H9 (cell line): ENCODE measurements around the gene MCEMP1. TPM values are rescaled to one million over a fixed set of nuclear protein-coding genes. Genes with fewer than 3 reads are reported as not detected.
A peak's percentile ranks its signal among the peaks of the same experiment; 100 is the strongest.

Experiments used
- DNase-seq: peaks from one replicate; pipeline ENCODE4 v3.0.0-alpha.2; 2017
- H2AFZ ChIP-seq: one replicate; pipeline ENCODE4 v1.6.1; 2013; ENCODE audit warnings: mild to moderate bottlenecking, low read length, control low read depth, moderate library complexity
- H2AK5ac ChIP-seq: 2 replicates; pipeline ENCODE4 v1.6.1; 2013; ENCODE audit warnings: low read length, control low read depth, mixed read lengths; ENCODE audit not compliant: insufficient read length
- H2BK120ac ChIP-seq: one replicate; pipeline ENCODE4 v1.6.1; 2013; ENCODE audit warnings: low read depth, mild to moderate bottlenecking, low read length, control low read depth, inconsistent platforms; ENCODE audit not compliant: poor library complexity, severe bottlenecking
- H2BK12ac ChIP-seq: 2 replicates; pipeline ENCODE4 v1.6.1; 2013; ENCODE audit warnings: low read length, control low read depth, mixed read lengths, low read depth; ENCODE audit not compliant: insufficient read length
- H2BK15ac ChIP-seq: 2 replicates; pipeline ENCODE4 v1.6.1; 2013; ENCODE audit warnings: low read depth, low read length, control low read depth
- H2BK20ac ChIP-seq: one replicate; pipeline ENCODE4 v1.6.1; 2013; ENCODE audit warnings: low read depth, mild to moderate bottlenecking, low read length, control low read depth, inconsistent platforms; ENCODE audit not compliant: poor library complexity, severe bottlenecking
- H2BK5ac ChIP-seq: 2 replicates; pipeline ENCODE4 v1.6.1; 2013; ENCODE audit warnings: low read length, control low read depth, mixed read lengths; ENCODE audit not compliant: insufficient read length
- H3K14ac ChIP-seq: 2 replicates; pipeline ENCODE4 v1.6.1; 2013; ENCODE audit warnings: low read length, control low read depth; ENCODE audit not compliant: insufficient read depth
- H3K18ac ChIP-seq: 2 replicates; pipeline ENCODE4 v1.6.1; 2013; ENCODE audit warnings: low read depth, mild to moderate bottlenecking, mixed read lengths, low read length, control low read depth; ENCODE audit not compliant: insufficient read length
- H3K23ac ChIP-seq: 2 replicates; pipeline ENCODE4 v1.6.1; 2013; ENCODE audit warnings: low read length, control low read depth, mixed read lengths, low read depth; ENCODE audit not compliant: insufficient read length
- H3K23me2 ChIP-seq: 2 replicates; pipeline ENCODE4 v1.6.1; 2013; ENCODE audit warnings: low read depth, mild to moderate bottlenecking, mixed read lengths, low read length, control low read depth; ENCODE audit not compliant: insufficient read length, poor library complexity, severe bottlenecking
- H3K27ac ChIP-seq: 2 replicates; pipeline ENCODE4 v1.5.1; 2013; ENCODE audit warnings: low read length, control low read depth, mixed read lengths, low read depth; ENCODE audit not compliant: insufficient read length
- H3K27me3 ChIP-seq: 2 replicates; pipeline ENCODE4 v1.6.1; 2013; ENCODE audit warnings: low read length, control low read depth, inconsistent platforms; ENCODE audit not compliant: insufficient read depth
- H3K4ac ChIP-seq: 2 replicates; pipeline ENCODE4 v1.6.1; 2013; ENCODE audit warnings: low read depth, mild to moderate bottlenecking, control low read depth, inconsistent platforms, low read length, moderate library complexity
- H3K4me1 ChIP-seq: 2 replicates; pipeline ENCODE4 v1.6.1; 2013; ENCODE audit warnings: low read length, control low read depth, inconsistent platforms; ENCODE audit not compliant: insufficient read depth
- H3K4me2 ChIP-seq: 2 replicates; pipeline ENCODE4 v1.6.1; 2013; ENCODE audit warnings: low read length, control low read depth, mixed read lengths; ENCODE audit not compliant: insufficient read length, insufficient read depth
- H3K56ac ChIP-seq: 2 replicates; pipeline ENCODE4 v1.6.1; 2013; ENCODE audit warnings: low read depth, mild to moderate bottlenecking, mixed read lengths, low read length, control low read depth; ENCODE audit not compliant: insufficient read length
- H3K79me1 ChIP-seq: 2 replicates; pipeline ENCODE4 v1.6.1; 2013; ENCODE audit warnings: low read depth, mild to moderate bottlenecking, moderate library complexity, low read length, control low read depth, inconsistent platforms; ENCODE audit not compliant: insufficient read depth, poor library complexity, severe bottlenecking
- H3K79me2 ChIP-seq: 2 replicates; pipeline ENCODE4 v1.6.1; 2013; ENCODE audit warnings: low read length, control low read depth, inconsistent platforms; ENCODE audit not compliant: insufficient read depth
- H3K9ac ChIP-seq: 2 replicates; pipeline ENCODE4 v1.6.1; 2013; ENCODE audit warnings: low read length, control low read depth, mixed read lengths; ENCODE audit not compliant: insufficient read length; ENCODE audit errors: extremely low read depth
- H3K9me3 ChIP-seq: one replicate; pipeline ENCODE4 v1.6.1; 2013; ENCODE audit warnings: low read depth, low read length, inconsistent platforms; ENCODE audit not compliant: control insufficient read depth
- H3T11ph ChIP-seq: one replicate; pipeline ENCODE4 v1.6.1; 2013; ENCODE audit warnings: mild to moderate bottlenecking, low read length, control low read depth, inconsistent platforms
- H4K20me1 ChIP-seq: one replicate; pipeline ENCODE4 v1.6.1; 2013; ENCODE audit not compliant: control insufficient read depth, insufficient read length, insufficient read depth
- H4K5ac ChIP-seq: 2 replicates; pipeline ENCODE4 v1.6.1; 2013; ENCODE audit warnings: low read depth, mild to moderate bottlenecking, mixed read lengths, low read length, control low read depth; ENCODE audit not compliant: insufficient read length
- H4K8ac ChIP-seq: replicated peaks from 2 replicates; pipeline ENCODE4 v1.6.1; 2013; ENCODE audit warnings: low read length, control low read depth, mixed read lengths, low read depth; ENCODE audit not compliant: insufficient read length
- H4K91ac ChIP-seq: 2 replicates; pipeline ENCODE4 v1.6.1; 2013; ENCODE audit warnings: low read depth, mild to moderate bottlenecking, moderate library complexity, mixed read lengths, low read length, control low read depth; ENCODE audit not compliant: insufficient read length
- H3K27ac Mint-ChIP-seq, 3 experiments: 2 replicates in 2 of 3; 3 replicates in 1 of 3; pipeline ENCODE4 v1.8.0; 2020 to 2021; ENCODE audit warnings: mixed read lengths in 3 of 3, mild to moderate bottlenecking in 1 of 3, moderate library complexity in 1 of 3
- H3K27me3 Mint-ChIP-seq: 2 replicates; pipeline ENCODE4 v1.8.0; 2021; ENCODE audit warnings: low read depth, mild to moderate bottlenecking, moderate library complexity, mixed read lengths
- H3K36me3 Mint-ChIP-seq, 3 experiments: 2 replicates in 2 of 3; 3 replicates in 1 of 3; pipeline ENCODE4 v1.8.0; 2020 to 2021; ENCODE audit warnings: low read depth in 3 of 3, mixed read lengths in 3 of 3; ENCODE audit not compliant: insufficient read depth in 1 of 3
- H3K4me1 Mint-ChIP-seq, 2 experiments: 2 replicates each; pipeline ENCODE4 v1.8.0; 2020; ENCODE audit warnings: mixed read lengths in 2 of 2
- H3K4me3 Mint-ChIP-seq, 2 experiments: 2 replicates in 1 of 2; 3 replicates in 1 of 2; pipeline ENCODE4 v1.8.0; 2020 to 2021; ENCODE audit warnings: mild to moderate bottlenecking in 2 of 2, mixed read lengths in 2 of 2, moderate library complexity in 1 of 2
- H3K9me3 Mint-ChIP-seq, 2 experiments: 2 replicates in 1 of 2; 3 replicates in 1 of 2; pipeline ENCODE4 v1.8.0; 2020; ENCODE audit warnings: mild to moderate bottlenecking in 2 of 2, mixed read lengths in 2 of 2, moderate library complexity in 1 of 2
- WGBS: extraction: QIAGEN DNeasy Blood & Tissue Kit; methylation state at CpG from one replicate; pipeline ENCODE4 v1.1.7; 2013; ENCODE audit warnings: missing lambda C conversion rate, low lambda C conversion rate, mixed read lengths; ENCODE audit not compliant: insufficient read length; ENCODE audit errors: extremely low coverage; 5-methylcytosine and 5-hydroxymethylcytosine counted together
- total RNA-seq: library from RNA; stranded (reverse); gene quantifications from 2 replicates; pipeline ENCODE4 v1.2.1, GENCODE V29; 2021
- TF ChIP-seq, protein P1 (sequence below): fragments of 200-600 bp; sonication (generic); conservative IDR thresholded peaks from 3 replicates; pipeline ENCODE4 v1.8.0; 2021; ENCODE audit warnings: antibody characterized with exemption, mild to moderate bottlenecking

MCEMP1 gene
- total RNA-seq, 1 experiment from 2014 or later: not detected

GRCh38 chr19:7680606-7681339, 3.9 kb downstream of the MCEMP1 start, which contains the start of gene TRAPPC5:
TSS of gene TRAPPC5 (plus strand) at chr19:7680833. CDS start at chr19:7682254, 1,421 bp downstream.
- Histone ChIP-seq H3K79me1 (no peaks in the 10 kb centered on the region), H2BK20ac (no peak within 1 kb of the TSS), H4K91ac (no peak within 1 kb of the TSS), H4K8ac (no peak within 1 kb of the TSS), H2BK120ac (no peak within 1 kb of the TSS), H3K4me1 (no peaks in the 10 kb centered on the region), H3K23me2 (peaks cover 7% of the 10 kb centered on the region), H4K20me1 (no peaks in the 10 kb centered on the region), H2AK5ac (no peak within 1 kb of the TSS), H3K14ac (peak within 1 kb of the TSS; percentile 39; the same call in 1 of the 2 replicates), H3K79me2 (no peaks in the 10 kb centered on the region), H3K56ac (no peak within 1 kb of the TSS), H4K5ac (no peak within 1 kb of the TSS), H3K27me3 (no peaks in the 10 kb centered on the region), H2AFZ (no peak within 1 kb of the TSS), H2BK12ac (no peak within 1 kb of the TSS), H2BK5ac (no peak within 1 kb of the TSS), H3T11ph (no peak within 1 kb of the TSS), H3K18ac (no peak within 1 kb of the TSS), H3K27ac (no peak within 1 kb of the TSS), H3K9me3 (no peaks in the 10 kb centered on the region), H3K9ac (peak within 1 kb of the TSS; percentile 45), H3K4me2 (peak within 1 kb of the TSS; percentile 60), H3K23ac (no peak within 1 kb of the TSS), H2BK15ac (no peak within 1 kb of the TSS), H3K4ac (no peak within 1 kb of the TSS)
- no CpG with 5 or more reads among the region's 79 CpGs for WGBS
- H3K9me3 Mint-ChIP-seq: no peaks in the 10 kb centered on the region; a peak in 1 of 5 replicates
- TF ChIP-seq, protein P1, sequence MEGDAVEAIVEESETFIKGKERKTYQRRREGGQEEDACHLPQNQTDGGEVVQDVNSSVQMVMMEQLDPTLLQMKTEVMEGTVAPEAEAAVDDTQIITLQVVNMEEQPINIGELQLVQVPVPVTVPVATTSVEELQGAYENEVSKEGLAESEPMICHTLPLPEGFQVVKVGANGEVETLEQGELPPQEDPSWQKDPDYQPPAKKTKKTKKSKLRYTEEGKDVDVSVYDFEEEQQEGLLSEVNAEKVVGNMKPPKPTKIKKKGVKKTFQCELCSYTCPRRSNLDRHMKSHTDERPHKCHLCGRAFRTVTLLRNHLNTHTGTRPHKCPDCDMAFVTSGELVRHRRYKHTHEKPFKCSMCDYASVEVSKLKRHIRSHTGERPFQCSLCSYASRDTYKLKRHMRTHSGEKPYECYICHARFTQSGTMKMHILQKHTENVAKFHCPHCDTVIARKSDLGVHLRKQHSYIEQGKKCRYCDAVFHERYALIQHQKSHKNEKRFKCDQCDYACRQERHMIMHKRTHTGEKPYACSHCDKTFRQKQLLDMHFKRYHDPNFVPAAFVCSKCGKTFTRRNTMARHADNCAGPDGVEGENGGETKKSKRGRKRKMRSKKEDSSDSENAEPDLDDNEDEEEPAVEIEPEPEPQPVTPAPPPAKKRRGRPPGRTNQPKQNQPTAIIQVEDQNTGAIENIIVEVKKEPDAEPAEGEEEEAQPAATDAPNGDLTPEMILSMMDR: peak; percentile 96
- peak within 1 kb of the TSS in 1 of 3 experiments; percentile 52; a peak in 2 of 7 replicates for H3K27ac Mint-ChIP-seq
- peaks cover 6 to 23% (median 16%) of the 10 kb centered on the region in 3 experiments for H3K36me3 Mint-ChIP-seq
- H3K27me3 Mint-ChIP-seq: peaks cover 42% of the 10 kb centered on the region
- H3K4me1 Mint-ChIP-seq: peaks cover 17 to 29% of the 10 kb centered on the region in 2 experiments
- H3K4me3 Mint-ChIP-seq: peak within 1 kb of the TSS; percentile 86 to 89
- peak; percentile 89 for DNase-seq
